Vagina (tissue), 2 donors: ENCODE results near the gene UNK.

Experiments used
- CTCF ChIP-seq, 3 experiments: fragments of 450-650 bp in 2 of 3; fragments of 200-600 bp in 1 of 3; sonication (generic) in 1 of 3; IDR thresholded peaks; one replicate each; pipeline ENCODE4 v1.5.1; 2017 to 2019; ENCODE audit warnings: antibody characterized with exemption in 3 of 3, mild to moderate bottlenecking in 2 of 3, moderate library complexity in 2 of 3
- POLR2A ChIP-seq, 2 donors: fragments of 450-650 bp; IDR thresholded peaks; one replicate each; pipeline ENCODE4 v1.6.1; 2017; ENCODE audit warnings: antibody characterized with exemption in 2 of 2, mild to moderate bottlenecking in 2 of 2, moderate library complexity in 2 of 2
- POLR2AphosphoS5 ChIP-seq, 2 donors: sonication (generic); formaldehyde crosslinking; IDR thresholded peaks; one replicate each; pipeline ENCODE4 v1.9.0; 2017; ENCODE audit warnings: antibody characterized with exemption in 2 of 2, mild to moderate bottlenecking in 2 of 2, low read depth in 1 of 2; ENCODE audit not compliant: insufficient read depth in 1 of 2

- TF ChIP-seq CTCF (IDR thresholded peaks at IDR 0.05): no peak
- no peak for TF ChIP-seq POLR2AphosphoS5 (IDR thresholded peaks at IDR 0.05; ENCODE audit: insufficient read depth in 1 of 2, low read depth in 1 of 2)
- no peak for TF ChIP-seq POLR2A (IDR thresholded peaks at IDR 0.05)
Measured at GRCh38 chr17:75793460-75793859, 8.9 kb downstream of the UNK start.
